HG03460 (cell line): ENCODE data around the gene KLHDC7B.
A peak's percentile ranks its signal among the peaks of the same experiment; 100 is the strongest.

Experiments
- ATAC-seq: cut with Tn5 transposase; IDR thresholded peaks from one replicate; pipeline ENCODE4 v1.9.1; 2021; ENCODE audit not compliant: unreplicated experiment

Gene KLHDC7B

DNA sequence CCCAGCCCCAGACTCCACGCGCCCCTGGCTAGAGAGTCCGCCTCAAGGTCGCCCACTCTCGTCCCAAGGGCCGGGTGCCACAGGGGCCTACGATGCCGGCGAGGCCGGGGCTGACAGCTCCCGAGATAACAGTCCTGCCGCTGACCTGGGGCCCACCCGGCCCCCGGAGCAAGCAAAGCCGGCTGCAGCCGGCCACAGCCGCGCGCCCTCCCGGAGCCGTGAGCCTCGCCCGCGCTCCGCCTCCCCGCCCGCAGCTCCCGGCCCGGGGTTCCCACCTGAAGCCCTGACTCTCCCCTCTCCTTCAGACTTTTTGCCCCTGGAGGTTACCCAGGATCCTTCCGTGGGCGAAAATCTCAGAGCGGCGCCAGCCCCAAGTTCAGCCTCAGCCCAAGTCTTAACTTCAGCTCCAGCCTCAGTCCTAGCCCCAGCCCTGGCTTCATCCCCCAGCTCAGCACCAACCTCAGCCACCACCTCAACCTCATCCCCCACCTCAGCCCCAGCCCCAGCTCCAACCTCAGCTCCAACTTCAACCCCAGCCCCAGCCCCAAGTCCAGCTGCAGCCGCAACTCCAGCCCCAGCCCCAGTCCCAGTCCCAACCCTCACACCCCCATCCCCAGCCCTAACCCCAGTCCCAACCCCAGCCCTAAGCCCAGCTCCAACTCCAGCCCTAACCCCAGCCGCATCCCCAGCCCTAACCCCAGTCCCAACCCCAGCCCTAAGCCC is 1.7 kb downstream of the KLHDC7B start:
- ATAC-seq, result no peak

DNA sequence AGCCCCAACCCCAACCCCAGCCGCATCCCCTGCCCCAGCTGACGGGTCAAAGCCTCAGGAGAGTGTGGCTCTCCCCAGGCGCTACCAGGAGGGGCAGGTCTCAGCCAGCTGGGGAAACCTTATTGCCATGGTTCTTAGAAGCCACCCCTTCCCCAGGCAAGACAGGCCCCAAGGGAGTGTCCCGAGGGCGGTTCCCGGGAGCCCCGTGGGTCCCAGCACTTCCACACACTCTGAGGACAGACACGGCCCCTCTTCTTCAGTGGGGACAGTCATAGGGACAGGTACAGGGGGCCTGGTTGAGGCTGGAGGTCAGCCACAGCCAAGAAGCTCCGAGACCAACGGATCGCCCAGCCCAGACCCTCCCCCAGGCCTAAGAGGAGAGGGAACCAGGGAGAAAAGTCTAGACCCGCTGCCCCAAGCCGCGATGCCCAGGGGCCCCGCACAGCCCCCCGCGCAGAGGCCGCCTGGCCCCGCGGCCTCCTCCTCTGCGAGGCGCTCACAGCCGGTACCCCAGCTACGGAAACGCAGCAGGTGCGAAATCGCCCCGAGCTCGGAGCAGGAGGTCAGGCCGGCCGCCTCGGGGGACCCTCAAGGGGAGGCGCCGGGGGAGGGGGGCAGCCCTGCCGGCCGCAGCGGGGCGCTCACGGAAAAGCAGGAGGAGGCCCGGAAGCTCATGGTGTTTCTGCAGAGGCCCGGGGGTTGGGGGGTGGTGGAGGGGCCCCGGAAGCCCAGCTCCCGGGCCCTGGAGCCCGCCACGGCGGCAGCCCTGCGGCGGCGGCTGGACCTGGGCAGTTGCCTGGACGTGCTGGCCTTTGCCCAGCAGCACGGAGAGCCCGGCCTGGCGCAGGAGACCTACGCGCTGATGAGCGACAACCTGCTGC is 2.6 kb downstream of the KLHDC7B start:
- no peak for ATAC-seq

DNA sequence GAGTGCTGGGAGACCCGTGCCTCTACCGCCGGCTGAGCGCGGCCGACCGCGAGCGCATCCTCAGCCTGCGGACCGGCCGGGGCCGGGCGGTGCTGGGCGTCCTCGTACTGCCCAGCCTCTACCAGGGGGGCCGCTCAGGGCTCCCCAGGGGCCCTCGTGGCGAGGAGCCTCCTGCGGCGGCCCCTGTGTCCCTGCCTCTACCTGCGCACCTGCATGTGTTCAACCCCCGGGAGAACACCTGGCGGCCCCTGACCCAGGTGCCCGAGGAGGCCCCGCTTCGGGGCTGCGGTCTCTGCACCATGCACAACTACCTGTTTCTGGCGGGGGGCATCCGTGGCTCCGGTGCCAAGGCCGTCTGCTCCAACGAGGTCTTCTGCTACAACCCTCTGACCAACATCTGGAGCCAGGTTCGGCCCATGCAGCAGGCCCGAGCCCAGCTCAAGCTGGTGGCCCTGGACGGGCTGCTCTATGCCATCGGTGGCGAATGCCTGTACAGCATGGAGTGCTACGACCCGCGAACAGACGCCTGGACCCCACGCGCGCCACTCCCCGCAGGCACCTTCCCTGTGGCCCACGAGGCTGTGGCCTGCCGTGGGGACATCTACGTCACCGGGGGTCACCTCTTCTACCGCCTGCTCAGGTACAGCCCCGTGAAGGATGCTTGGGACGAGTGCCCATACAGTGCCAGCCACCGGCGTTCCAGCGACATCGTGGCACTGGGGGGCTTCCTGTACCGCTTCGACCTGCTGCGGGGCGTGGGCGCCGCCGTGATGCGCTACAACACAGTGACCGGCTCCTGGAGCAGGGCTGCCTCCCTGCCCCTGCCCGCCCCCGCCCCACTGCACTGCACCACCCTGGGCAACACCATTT is 3.5 kb downstream of the KLHDC7B start:
- ATAC-seq, result no peak

DNA sequence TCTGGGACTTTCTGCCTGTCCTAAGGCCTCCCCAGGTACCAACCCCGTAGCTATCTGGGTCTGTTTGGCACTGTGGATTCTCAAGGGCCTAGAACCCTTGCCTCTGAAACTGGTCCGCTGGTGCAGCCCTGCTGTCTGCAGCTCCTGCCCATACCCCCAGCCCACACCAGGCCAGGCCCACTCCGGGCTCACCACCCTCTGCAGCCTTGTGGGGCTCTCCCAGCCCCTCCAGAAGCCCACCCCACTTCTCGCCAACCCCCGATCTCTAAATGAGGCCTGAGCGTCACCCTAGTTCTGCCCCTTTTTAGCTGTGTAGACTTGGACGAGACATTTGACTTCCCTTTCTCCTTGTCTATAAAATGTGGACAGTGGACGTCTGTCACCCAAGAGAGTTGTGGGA is 4.7 kb downstream of the KLHDC7B start:
- no peak for ATAC-seq

DNA sequence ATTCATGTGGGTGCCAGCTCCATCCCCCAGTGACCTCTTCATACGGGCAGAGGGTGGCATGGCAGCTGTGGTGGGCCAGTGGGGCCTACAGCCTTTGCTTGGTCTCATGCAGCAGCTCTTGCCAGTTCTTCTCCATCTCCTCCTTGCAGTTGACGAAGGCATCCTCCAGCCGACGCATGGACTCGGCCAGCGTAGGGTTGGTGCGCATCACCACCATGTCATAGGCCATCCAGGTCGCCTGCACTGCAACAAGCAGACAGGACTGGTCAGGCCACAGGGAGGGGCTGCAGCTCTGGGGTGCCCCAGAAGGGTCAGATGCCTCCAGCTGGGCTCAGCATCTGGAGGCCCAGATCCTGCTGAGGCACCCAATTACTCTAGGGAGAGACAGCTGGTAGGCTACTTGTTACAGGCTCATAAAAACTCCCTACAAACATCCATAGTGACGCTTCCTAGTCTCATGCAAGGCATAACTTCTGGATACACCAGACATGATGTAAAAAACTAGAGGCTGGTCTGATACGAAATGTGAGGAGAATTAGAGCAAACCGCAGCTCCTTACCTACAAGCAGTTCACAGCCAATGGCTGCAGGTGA is 5.6 kb downstream of the KLHDC7B start:
- ATAC-seq, result no peak

DNA sequence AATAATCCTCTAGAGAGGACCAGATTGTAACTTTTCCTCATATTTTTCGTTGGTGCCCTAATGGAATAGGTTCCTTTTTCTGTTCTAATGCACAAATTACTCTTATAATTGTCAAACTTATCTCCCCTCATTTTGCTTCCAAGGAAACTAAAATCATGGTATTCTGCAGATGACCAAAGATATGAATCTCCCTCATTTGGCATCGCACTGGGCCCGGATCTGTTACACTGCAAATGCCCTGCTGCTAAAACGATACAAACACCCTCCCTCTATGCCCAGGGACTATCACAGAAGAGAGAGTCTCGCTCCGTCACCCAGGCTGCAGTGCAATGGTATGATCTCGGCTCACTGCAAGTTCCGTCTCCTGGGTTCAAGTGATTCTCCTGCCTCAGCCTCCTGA is 7.6 kb downstream of the KLHDC7B start:
- ATAC-seq, result no peak

GRCh38 chr22:50556703-50557102 is 11.0 kb downstream of the KLHDC7B start:
- ATAC-seq, result no peak

GRCh38 chr22:50560034-50560433 is 14.3 kb downstream of the KLHDC7B start:
- ATAC-seq, result no peak

DNA sequence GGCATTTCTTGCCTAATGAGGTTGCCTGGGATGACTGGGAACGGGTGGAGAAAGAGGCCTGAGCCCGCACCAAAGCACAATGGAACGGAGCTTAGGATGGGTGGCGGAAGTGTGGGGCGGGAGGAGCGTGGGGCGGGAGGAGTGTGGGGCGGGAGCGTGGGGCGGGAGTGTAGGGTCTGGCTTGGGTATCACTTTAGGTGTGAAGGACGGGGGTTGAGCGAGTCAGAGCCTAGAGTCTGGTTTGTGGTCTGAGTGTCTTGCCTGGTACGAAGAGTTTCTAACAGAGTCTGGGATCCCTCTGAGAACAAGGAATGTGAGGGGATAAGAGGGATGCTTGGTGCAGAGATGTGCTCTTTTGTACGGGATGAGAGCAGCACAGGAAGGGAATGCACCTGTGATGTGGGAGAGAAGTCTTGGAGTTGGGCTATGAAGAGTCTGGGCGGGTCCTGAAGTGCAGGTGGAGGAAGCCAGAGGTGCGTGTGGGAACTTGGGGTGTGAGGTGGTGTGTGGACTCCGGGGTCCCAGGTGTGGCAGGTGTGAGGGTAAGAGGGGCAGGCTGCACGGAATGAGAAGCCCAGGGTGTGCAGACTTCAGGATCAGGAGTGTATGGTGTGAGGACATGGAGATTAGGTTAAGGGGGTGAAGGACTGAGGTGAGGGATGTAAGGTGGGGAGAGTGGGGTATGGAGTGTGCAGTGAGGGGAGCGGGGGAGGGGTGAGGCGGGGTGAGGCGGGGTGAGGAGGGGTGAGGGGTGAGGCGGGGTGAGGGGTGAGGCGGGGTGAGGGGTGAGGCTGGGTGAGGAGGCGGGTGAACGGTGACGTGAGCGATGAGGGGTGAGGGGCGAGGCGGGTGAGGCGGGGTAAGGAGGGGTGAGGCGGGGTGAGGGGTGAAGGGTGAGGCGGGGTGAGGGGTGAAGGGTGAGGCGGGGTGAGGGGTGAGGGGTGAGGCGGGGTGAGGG is 16.0 kb downstream of the KLHDC7B start:
- ATAC-seq, result no peak

GRCh38 chr22:50562523-50563412 is 17.1 kb downstream of the KLHDC7B start, which contains the start of gene SYCE3:
Gene SYCE3 (minus strand): TSS chr22:50562919. CDS start chr22:50556405, 6,514 bp downstream.
- ATAC-seq, result peak; percentile 91

DNA sequence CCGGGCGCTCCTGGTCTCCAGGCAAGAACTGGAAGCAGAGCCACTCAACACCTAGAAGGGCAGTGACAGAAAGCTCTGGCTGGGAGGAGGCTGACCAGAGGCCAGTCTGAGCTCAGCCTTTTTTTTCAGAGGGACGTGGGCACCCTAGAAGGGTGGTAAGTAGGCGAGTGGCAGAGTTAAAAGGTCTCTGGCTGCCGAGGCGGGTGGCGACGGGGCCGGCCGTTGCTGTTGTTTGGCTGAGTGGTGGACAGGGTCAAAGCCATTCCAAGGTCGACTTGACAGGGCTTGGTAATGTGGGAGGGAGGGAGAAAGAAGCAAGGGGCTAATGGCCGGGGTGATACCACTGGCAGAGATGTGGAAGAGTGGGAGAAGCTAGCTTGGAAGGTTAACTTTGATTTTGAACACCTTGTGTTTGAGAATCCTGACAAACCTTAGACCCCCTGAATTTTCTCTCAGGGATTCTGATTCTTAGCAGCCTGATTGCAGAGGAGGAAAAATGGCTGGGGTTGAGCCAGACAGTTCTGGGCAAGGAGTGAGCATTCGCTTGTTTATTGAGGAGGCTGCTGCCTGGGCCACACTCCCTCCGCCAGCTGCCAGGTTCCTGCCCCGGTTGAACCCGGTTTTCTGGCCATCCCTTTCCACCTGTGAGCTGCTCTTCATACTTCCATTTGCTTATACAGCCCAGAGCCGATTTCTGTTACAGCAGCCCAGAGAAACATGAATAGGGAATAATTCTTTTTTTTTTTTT is 17.9 kb downstream of the KLHDC7B start:
- no peak for ATAC-seq

GRCh38 chr22:50564289-50564688 is 18.6 kb downstream of the KLHDC7B start:
- ATAC-seq, result no peak

- no peak for ATAC-seq
Measured at GRCh38 chr22:50567721-50568252, 22.1 kb downstream of the KLHDC7B start.

- ATAC-seq, result no peak
Measured at GRCh38 chr22:50568626-50569025, 22.9 kb downstream of the KLHDC7B start.

- ATAC-seq, result no peak
Measured at GRCh38 chr22:50569041-50569459, 23.4 kb downstream of the KLHDC7B start.

- no peak for ATAC-seq
Measured at GRCh38 chr22:50569896-50570535, 24.3 kb downstream of the KLHDC7B start.

DNA sequence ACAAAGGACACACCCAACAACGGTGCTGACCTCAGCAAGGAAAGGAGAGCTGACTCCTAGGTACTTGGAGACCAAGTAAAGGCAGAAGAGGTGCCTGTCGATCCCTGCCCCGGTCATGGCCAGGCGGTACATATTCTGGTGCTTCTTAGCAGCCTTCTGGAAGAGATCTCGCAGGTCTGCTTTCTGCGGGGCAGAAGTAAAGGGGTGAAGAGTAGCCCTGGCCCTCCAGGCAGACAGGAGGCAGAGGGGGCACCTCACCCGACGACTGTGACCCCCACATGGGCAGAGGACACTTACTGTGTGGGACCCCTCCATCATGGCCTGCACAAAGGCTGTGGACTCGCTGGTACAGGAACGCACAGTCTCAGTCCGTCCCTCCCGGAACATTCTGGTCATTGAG is 25.2 kb downstream of the KLHDC7B start:
- no peak for ATAC-seq
